Parathyroid adenoma (tissue), 2 donors: Measurements from ENCODE around the gene CRTC2.

Experiments used
- H2AFZ ChIP-seq: fragments of 300-600 bp; sonication (generic); one replicate; pipeline ENCODE4 v1.7.0; 2017; ENCODE audit warnings: antibody characterized with exemption, mild to moderate bottlenecking
- H3K27ac ChIP-seq: fragments of 300-600 bp; sonication (generic); one replicate; pipeline ENCODE4 v1.7.0; 2017
- H3K27me3 ChIP-seq: fragments of 300-600 bp; sonication (generic); one replicate; pipeline ENCODE4 v1.7.0; 2017; ENCODE audit warnings: low read length; ENCODE audit not compliant: control insufficient read depth, insufficient read depth
- H3K36me3 ChIP-seq: fragments of 300-600 bp; sonication (generic); one replicate; pipeline ENCODE4 v1.7.0; 2017; ENCODE audit warnings: low read length; ENCODE audit not compliant: control insufficient read depth, insufficient read depth
- H3K4me1 ChIP-seq: fragments of 300-600 bp; sonication (generic); one replicate; pipeline ENCODE4 v1.7.0; 2017; ENCODE audit warnings: control low read depth
- H3K4me2 ChIP-seq: fragments of 300-600 bp; sonication (generic); one replicate; pipeline ENCODE4 v1.7.0; 2017; ENCODE audit warnings: low read length
- H3K4me3 ChIP-seq: fragments of 300-600 bp; sonication (generic); one replicate; pipeline ENCODE4 v1.7.0; 2017; ENCODE audit warnings: low read depth, low read length
- H3K79me2 ChIP-seq: fragments of 300-600 bp; sonication (generic); one replicate; pipeline ENCODE4 v1.7.0; 2017; ENCODE audit warnings: control low read depth
- H3K9ac ChIP-seq: fragments of 300-600 bp; sonication (generic); one replicate; pipeline ENCODE4 v1.7.0; 2017; ENCODE audit warnings: mild to moderate bottlenecking
- H3K9me3 ChIP-seq: fragments of 300-600 bp; sonication (generic); one replicate; pipeline ENCODE4 v1.7.0; 2017; ENCODE audit warnings: low read length; ENCODE audit not compliant: control insufficient read depth
- TF ChIP-seq, protein P1 (sequence below): fragments of 300-600 bp; sonication (generic); IDR thresholded peaks from one replicate; pipeline ENCODE4 v1.7.0; 2017; ENCODE audit warnings: antibody characterized with exemption, mild to moderate bottlenecking
- donor health status: primary hyperparathyroidism.

Gene CRTC2

DNA sequence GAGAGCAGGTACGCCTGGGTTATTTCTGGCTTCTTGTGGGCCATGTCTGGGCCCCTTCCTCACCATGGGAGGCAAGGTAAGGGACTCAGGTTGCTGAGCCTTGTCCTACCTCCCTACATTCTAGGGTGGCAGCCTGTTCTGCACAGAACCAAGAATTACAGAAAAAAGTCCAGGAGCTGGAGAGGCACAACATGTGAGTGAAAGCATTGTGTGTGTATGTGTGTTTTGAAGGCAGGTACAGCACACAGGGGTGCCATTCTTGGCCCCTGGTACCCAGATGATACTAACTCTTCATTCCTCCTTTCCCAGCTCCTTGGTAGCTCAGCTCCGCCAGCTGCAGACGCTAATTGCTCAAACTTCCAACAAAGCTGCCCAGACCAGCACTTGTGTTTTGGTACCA is 14.7 kb upstream of the CRTC2 start:
- TF ChIP-seq, protein P1, sequence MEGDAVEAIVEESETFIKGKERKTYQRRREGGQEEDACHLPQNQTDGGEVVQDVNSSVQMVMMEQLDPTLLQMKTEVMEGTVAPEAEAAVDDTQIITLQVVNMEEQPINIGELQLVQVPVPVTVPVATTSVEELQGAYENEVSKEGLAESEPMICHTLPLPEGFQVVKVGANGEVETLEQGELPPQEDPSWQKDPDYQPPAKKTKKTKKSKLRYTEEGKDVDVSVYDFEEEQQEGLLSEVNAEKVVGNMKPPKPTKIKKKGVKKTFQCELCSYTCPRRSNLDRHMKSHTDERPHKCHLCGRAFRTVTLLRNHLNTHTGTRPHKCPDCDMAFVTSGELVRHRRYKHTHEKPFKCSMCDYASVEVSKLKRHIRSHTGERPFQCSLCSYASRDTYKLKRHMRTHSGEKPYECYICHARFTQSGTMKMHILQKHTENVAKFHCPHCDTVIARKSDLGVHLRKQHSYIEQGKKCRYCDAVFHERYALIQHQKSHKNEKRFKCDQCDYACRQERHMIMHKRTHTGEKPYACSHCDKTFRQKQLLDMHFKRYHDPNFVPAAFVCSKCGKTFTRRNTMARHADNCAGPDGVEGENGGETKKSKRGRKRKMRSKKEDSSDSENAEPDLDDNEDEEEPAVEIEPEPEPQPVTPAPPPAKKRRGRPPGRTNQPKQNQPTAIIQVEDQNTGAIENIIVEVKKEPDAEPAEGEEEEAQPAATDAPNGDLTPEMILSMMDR, result no peak
- Histone ChIP-seq H3K36me3 (no peaks in the 10 kb centered on the region), H3K27ac (no peak overlapping the region), H3K79me2 (no peaks in the 10 kb centered on the region), H3K4me2 (no peak overlapping the region), H2AFZ (no peak overlapping the region), H3K9me3 (no peaks in the 10 kb centered on the region), H3K4me3 (no peak overlapping the region), H3K4me1 (peaks cover 3% of the 10 kb centered on the region), H3K9ac (no peak overlapping the region), H3K27me3 (no peaks in the 10 kb centered on the region)

DNA sequence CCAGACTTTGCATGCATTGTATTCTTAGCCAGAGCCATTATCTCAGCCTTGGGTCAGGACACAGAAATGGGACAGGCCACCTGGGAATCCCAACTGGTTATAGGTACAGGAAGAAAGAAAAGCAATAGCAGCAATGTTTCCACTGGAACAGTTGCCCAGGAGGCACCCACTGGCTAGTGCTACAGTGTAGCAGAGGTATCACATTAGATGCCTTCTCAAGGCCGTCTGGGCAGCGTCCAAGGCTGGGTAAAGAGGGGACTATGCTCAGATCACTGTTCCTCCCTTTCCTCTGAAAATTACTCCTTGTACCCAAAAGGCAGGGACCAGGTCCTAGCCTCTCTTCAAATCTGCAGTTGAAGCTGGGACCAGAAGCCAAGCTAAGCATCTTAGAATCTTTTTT is 11.9 kb upstream of the CRTC2 start:
- Histone ChIP-seq H3K4me3 (no peak overlapping the region), H3K27ac (no peak overlapping the region), H3K4me1 (peaks cover 7% of the 10 kb centered on the region), H3K27me3 (no peaks in the 10 kb centered on the region), H3K9me3 (no peaks in the 10 kb centered on the region), H3K79me2 (no peaks in the 10 kb centered on the region), H3K4me2 (no peak overlapping the region), H3K36me3 (no peaks in the 10 kb centered on the region), H3K9ac (no peak overlapping the region), H2AFZ (no peak overlapping the region)
- TF ChIP-seq, protein P1, result no peak

DNA sequence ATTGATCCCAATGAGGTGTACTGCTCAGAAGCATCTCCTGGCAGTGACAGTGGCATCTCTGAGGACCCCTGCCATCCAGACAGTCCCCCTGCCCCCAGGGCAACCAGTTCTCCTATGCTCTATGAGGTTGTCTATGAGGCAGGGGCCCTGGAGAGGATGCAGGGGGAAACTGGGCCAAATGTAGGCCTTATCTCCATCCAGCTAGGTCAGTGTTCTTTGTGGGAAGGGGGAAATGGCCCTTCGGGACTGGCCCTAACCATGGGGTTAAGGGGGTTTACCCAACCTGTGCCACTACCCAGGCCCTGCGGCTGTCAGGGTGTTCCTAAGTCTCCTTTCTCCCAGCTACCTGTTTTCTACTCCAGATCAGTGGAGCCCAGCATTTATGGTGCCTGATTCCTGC is 10.6 kb upstream of the CRTC2 start:
- H3K27ac ChIP-seq, result no peak overlapping the region
- H3K36me3 ChIP-seq, result no peaks in the 10 kb centered on the region
- H3K79me2 ChIP-seq, result no peaks in the 10 kb centered on the region
- peaks cover 7% of the 10 kb centered on the region for H3K4me1 ChIP-seq
- H2AFZ ChIP-seq, result no peak overlapping the region
- TF ChIP-seq, protein P1, result no peak
- no peak overlapping the region for H3K4me2 ChIP-seq
- no peak overlapping the region for H3K9ac ChIP-seq
- no peaks in the 10 kb centered on the region for H3K9me3 ChIP-seq
- H3K4me3 ChIP-seq, result no peak overlapping the region
- H3K27me3 ChIP-seq, result no peaks in the 10 kb centered on the region

DNA sequence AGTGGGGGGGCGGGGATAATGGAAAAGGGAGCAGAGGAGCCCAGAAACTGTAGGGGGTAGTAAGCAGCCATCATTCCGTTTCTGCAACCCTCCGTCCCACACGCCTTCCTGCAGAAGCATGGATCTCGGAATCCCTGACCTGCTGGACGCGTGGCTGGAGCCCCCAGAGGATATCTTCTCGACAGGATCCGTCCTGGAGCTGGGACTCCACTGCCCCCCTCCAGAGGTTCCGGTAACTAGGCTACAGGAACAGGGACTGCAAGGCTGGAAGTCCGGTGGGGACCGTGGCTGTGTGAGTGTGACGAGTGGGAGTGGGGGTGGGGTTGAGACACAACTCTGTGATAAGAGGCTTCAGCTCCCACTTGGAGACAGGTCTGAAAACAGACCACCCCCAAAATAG is 10.0 kb upstream of the CRTC2 start:
- Histone ChIP-seq H3K79me2 (no peaks in the 10 kb centered on the region), H3K27ac (no peak overlapping the region)

DNA sequence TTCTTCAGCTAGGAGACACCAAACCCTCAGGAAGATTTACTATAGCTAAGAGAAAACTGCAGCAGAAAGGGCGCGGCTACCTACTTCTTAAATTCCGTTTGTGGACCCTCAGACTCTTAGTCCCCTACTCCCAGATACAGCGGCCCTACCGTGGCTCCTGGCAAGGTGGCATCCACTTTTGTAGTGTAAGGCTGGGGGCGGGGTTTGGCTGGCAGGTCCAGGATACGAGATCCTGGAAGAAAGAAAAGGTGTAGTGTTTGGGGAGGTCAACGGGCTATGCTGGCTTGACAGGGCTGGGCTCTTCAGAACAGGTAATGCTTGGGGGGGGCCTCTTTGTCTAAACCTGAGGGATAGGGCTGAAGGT is 9.6 kb upstream of the CRTC2 start:
- H3K36me3 ChIP-seq, result no peaks in the 10 kb centered on the region
- peak overlapping the region; percentile 82 for H3K4me2 ChIP-seq
- H3K4me3 ChIP-seq, result peak overlapping the region; percentile 80
- TF ChIP-seq, protein P1, result no peak
- no peaks in the 10 kb centered on the region for H3K27me3 ChIP-seq
- H3K9me3 ChIP-seq, result no peaks in the 10 kb centered on the region
- no peak overlapping the region for H3K9ac ChIP-seq
- H2AFZ ChIP-seq, result peak overlapping the region; percentile 89
- peaks cover 2% of the 10 kb centered on the region for H3K79me2 ChIP-seq
- peaks cover 7% of the 10 kb centered on the region for H3K4me1 ChIP-seq
- peak overlapping the region; percentile 88 for H3K27ac ChIP-seq

More for the DNA sequence above, 10.0 kb upstream of the CRTC2 start:
- Histone ChIP-seq H3K9ac (no peak overlapping the region), H2AFZ (peak overlapping the region; percentile 89), H3K4me3 (peak overlapping the region; percentile 80), H3K4me1 (peaks cover 7% of the 10 kb centered on the region), H3K9me3 (no peaks in the 10 kb centered on the region), H3K36me3 (no peaks in the 10 kb centered on the region), H3K27me3 (no peaks in the 10 kb centered on the region), H3K4me2 (peak overlapping the region; percentile 82)
- TF ChIP-seq, protein P1, result no peak
